Type B pancreatic cell (in vitro differentiated cells): ENCODE results near the gene EDIL3. TPM values are rescaled to one million over a fixed set of nuclear protein-coding genes. Genes with fewer than 3 reads are reported as not detected.
"Not testable (repeated sequence)": the region's sequence is repeated elsewhere in the genome, so short reads cannot be mapped to it uniquely, and the experiment has no call there.

Experiments used
- DNase-seq: peaks from one replicate; pipeline ENCODE4 v3.0.0; 2021; ENCODE audit warnings: mixed read lengths; ENCODE audit not compliant: unreplicated experiment; ENCODE audit errors: extremely low spot score
- H3K27ac Mint-ChIP-seq: 2 replicates; pipeline ENCODE4 v1.8.0; 2021; ENCODE audit warnings: mild to moderate bottlenecking, mixed read lengths
- H3K27me3 Mint-ChIP-seq: 2 replicates; pipeline ENCODE4 v1.8.0; 2021; ENCODE audit warnings: mixed read lengths
- H3K36me3 Mint-ChIP-seq: 2 replicates; pipeline ENCODE4 v1.8.0; 2021; ENCODE audit warnings: mixed read lengths
- H3K4me1 Mint-ChIP-seq: one replicate; pipeline ENCODE4 v1.8.0; 2021; ENCODE audit warnings: mixed read lengths; ENCODE audit not compliant: unreplicated experiment
- H3K4me3 Mint-ChIP-seq: 2 replicates; pipeline ENCODE4 v1.8.0; 2021; ENCODE audit warnings: mild to moderate bottlenecking, mixed read lengths
- H3K9me3 Mint-ChIP-seq: 2 replicates; pipeline ENCODE4 v1.8.0; 2021; ENCODE audit warnings: mixed read lengths
- total RNA-seq: library from RNA; stranded (reverse); gene quantifications from 2 replicates; pipeline ENCODE4 v1.2.1, GENCODE V29; 2021; ENCODE audit warnings: low replicate concordance
- TF ChIP-seq, protein P1 (sequence below): fragments of 200-600 bp; sonication (generic); conservative IDR thresholded peaks from 2 replicates; pipeline ENCODE4 v1.5.0; 2021; ENCODE audit warnings: antibody characterized with exemption, mild to moderate bottlenecking

The EDIL3 gene
- total RNA-seq, 1 donor from 2014 or later = 19.1 TPM

GRCh38 chr5:84162695-84163094, 222.0 kb downstream of the EDIL3 start:
- H3K27me3 Mint-ChIP-seq = no peaks in the 10 kb centered on the region
- no peak overlapping the region for H3K27ac Mint-ChIP-seq
- DNase-seq = no peak
- TF ChIP-seq, protein P1, sequence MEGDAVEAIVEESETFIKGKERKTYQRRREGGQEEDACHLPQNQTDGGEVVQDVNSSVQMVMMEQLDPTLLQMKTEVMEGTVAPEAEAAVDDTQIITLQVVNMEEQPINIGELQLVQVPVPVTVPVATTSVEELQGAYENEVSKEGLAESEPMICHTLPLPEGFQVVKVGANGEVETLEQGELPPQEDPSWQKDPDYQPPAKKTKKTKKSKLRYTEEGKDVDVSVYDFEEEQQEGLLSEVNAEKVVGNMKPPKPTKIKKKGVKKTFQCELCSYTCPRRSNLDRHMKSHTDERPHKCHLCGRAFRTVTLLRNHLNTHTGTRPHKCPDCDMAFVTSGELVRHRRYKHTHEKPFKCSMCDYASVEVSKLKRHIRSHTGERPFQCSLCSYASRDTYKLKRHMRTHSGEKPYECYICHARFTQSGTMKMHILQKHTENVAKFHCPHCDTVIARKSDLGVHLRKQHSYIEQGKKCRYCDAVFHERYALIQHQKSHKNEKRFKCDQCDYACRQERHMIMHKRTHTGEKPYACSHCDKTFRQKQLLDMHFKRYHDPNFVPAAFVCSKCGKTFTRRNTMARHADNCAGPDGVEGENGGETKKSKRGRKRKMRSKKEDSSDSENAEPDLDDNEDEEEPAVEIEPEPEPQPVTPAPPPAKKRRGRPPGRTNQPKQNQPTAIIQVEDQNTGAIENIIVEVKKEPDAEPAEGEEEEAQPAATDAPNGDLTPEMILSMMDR = no peak
- no peak overlapping the region for H3K4me3 Mint-ChIP-seq
- H3K36me3 Mint-ChIP-seq = no peaks in the 10 kb centered on the region
- H3K4me1 Mint-ChIP-seq = no peaks in the 10 kb centered on the region
- H3K9me3 Mint-ChIP-seq = no peaks in the 10 kb centered on the region

GRCh38 chr5:84160650-84161049, 224.0 kb downstream of the EDIL3 start:
- not testable (repeated sequence) for H3K9me3 Mint-ChIP-seq, DNase-seq, H3K4me3 Mint-ChIP-seq, H3K27me3 Mint-ChIP-seq, H3K36me3 Mint-ChIP-seq, H3K4me1 Mint-ChIP-seq, H3K27ac Mint-ChIP-seq

DNA sequence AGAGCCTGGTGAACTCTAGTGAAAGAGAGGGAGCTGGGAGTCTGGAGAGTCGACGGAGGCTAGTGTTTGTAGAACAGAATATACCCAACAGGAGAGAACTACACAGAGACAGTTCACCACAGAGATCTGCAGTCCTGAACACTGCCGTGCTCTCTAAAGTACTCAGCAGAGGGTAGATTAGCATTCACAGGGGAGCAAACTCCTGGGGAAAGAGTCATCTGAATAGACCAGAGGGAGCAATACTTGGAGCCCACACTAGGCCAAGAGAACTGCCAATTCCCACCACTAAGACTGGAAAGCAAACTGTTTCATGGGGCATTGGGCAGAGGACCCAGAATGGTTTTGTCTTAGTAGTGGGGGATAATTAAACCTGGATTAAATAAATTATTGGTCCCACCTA, 235.6 kb downstream of the EDIL3 start:
- Mint-ChIP-seq H3K9me3 (peaks cover 4% of the 10 kb centered on the region), H3K27ac (no peak overlapping the region), H3K4me1 (no peaks in the 10 kb centered on the region), H3K36me3 (no peaks in the 10 kb centered on the region), H3K4me3 (no peak overlapping the region), H3K27me3 (no peaks in the 10 kb centered on the region)
- TF ChIP-seq, protein P1 = no peak
- no peak for DNase-seq

GRCh38 chr5:84148651-84149050, 236.0 kb downstream of the EDIL3 start:
- no peak for DNase-seq
- TF ChIP-seq, protein P1 = no peak
- no peak overlapping the region for H3K27ac Mint-ChIP-seq
- H3K36me3 Mint-ChIP-seq = no peaks in the 10 kb centered on the region
- no peaks in the 10 kb centered on the region for H3K4me1 Mint-ChIP-seq
- no peaks in the 10 kb centered on the region for H3K27me3 Mint-ChIP-seq
- peaks cover 4% of the 10 kb centered on the region for H3K9me3 Mint-ChIP-seq
- no peak overlapping the region for H3K4me3 Mint-ChIP-seq

DNA sequence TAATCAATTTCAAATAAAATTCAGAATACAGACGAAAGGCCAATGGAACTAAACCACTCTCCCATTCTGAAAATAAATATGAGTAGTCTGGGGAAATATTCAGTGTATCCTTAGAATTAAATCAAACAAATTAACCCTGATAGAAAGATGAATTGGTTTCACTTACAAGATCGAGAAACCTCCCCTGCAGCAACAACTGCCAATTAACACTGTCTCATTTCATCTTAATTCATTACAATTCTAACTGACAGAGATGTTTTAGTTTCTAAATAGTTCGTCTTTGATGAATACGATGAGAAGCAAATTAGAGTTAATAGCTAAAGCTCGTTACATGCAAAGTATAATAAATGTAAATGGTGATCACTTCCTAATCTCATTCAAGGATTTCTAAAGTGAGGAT, 247.1 kb downstream of the EDIL3 start:
- no peaks in the 10 kb centered on the region for H3K4me1 Mint-ChIP-seq
- TF ChIP-seq, protein P1 = no peak
- H3K36me3 Mint-ChIP-seq = no peaks in the 10 kb centered on the region
- DNase-seq = no peak
- no peaks in the 10 kb centered on the region for H3K9me3 Mint-ChIP-seq
- no peak overlapping the region for H3K27ac Mint-ChIP-seq
- H3K27me3 Mint-ChIP-seq = no peaks in the 10 kb centered on the region
- no peak overlapping the region for H3K4me3 Mint-ChIP-seq

DNA sequence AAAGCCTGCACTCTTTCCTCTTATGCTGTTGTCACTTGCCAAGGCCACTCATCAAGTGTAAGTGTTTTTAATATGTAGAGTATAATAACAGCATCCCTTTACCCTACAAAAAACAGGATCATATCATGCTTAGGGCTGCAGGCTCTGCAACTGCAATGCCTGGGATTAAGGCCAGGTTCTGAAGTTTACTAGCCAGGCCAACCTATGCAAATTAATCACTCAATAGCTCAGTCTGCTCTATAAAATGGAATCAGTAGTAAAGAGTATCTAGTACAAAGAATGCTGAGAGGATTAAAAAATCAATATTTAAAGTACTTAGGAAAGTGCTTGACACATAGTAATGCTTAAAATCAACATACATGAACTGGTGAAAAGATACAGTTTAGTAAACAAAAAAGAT, 253.3 kb downstream of the EDIL3 start:
- H3K9me3 Mint-ChIP-seq = no peaks in the 10 kb centered on the region
- TF ChIP-seq, protein P1 = no peak
- H3K27me3 Mint-ChIP-seq = no peaks in the 10 kb centered on the region
- no peak overlapping the region for H3K4me3 Mint-ChIP-seq
- no peak overlapping the region for H3K27ac Mint-ChIP-seq
- H3K36me3 Mint-ChIP-seq = no peaks in the 10 kb centered on the region
- H3K4me1 Mint-ChIP-seq = no peaks in the 10 kb centered on the region
- DNase-seq = no peak
